NK-92 (cell line): ENCODE data around the gene NAPEPLD.
"Not testable (repeated sequence)": the region's sequence is repeated elsewhere in the genome, so short reads cannot be mapped to it uniquely, and the experiment has no call there.

Experiments used
- DNase-seq: peaks from one replicate; lab custom pipeline; 2025; ENCODE audit not compliant: unreplicated experiment; lab: John Stamatoyannopoulos, UW

NAPEPLD gene

DNA sequence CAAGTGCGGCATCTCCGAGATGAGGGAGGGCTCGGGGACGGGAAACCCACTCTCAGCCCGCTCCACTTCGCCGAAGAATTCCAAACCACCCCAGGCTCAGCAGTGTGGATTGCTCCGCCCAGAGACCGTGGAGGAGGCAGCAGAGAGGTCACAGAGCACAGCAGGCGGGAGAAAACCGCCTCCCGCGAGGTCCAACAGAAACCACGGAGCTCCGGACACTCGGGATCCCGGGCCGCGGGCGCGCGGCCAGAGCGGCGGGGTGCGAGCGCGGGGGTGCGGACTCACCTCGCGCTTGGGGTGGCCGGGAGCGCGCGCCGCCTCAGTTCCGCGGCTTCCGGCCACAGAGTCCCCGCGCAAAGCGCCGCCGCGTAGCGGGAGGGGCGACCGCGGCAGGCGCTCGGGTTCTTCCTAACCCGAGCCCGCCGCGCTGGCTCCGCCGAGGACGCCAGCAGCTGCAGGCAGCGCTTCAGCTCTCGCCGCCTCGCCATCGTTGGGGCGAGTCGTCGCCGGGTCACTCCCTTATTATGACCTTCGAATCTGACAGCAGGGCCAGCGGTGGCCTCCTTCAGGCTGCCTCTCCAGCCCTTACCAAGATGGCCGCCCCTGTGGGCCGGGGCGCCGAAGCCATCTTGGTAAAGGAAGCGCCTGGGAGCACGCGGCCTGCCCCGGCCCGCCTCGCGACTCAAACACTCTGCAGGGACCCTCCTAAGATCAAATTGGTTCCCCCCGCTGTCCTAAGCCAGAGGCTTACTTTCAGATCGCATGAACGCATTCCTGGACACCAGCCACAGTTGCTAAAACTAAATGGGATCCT, at the start of gene NAPEPLD:
Gene NAPEPLD, minus strand, starts transcription at position 106 of the 814 bp plus-strand sequence. CDS start 20,323 bp downstream, outside the sequence.
- no peak for DNase-seq

DNA sequence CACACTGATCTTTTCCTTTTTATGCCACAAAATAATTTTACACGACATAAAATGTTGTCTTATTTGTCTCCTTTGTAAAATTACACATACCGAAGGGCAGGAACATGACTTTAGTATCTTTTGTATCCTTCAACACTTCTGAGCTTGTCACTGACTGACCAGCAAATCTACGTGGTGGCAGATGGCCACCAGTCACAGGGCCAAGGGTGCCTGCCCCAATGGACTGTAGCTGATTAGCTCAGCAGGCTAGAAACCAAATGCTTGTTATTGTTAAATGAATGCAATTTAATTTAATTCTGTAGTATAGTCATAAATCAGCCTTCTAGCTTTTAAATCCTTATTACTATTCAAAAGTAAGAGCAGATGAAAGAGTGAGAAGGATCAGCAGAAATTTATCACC, 49.2 kb upstream of the NAPEPLD start:
- DNase-seq, result not testable (repeated sequence)

DNA sequence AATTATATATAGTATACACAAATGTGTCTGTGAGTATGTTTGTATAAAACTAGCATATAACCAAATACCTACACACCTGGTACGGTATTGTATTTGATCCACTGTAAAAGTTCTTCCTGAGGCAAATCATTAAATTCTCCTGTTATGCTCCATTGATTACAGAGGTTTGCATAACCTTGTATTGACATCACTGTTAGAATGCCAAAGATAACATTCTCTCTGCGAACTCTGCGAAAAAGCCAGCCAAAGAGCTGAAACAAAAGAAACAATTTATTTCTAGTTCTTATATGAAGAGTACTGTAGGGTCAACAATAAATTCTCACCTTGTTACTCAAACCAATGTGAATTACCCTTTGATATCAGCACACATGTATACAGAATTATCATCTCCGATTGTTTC, 46.5 kb upstream of the NAPEPLD start:
- not testable (repeated sequence) for DNase-seq

DNA sequence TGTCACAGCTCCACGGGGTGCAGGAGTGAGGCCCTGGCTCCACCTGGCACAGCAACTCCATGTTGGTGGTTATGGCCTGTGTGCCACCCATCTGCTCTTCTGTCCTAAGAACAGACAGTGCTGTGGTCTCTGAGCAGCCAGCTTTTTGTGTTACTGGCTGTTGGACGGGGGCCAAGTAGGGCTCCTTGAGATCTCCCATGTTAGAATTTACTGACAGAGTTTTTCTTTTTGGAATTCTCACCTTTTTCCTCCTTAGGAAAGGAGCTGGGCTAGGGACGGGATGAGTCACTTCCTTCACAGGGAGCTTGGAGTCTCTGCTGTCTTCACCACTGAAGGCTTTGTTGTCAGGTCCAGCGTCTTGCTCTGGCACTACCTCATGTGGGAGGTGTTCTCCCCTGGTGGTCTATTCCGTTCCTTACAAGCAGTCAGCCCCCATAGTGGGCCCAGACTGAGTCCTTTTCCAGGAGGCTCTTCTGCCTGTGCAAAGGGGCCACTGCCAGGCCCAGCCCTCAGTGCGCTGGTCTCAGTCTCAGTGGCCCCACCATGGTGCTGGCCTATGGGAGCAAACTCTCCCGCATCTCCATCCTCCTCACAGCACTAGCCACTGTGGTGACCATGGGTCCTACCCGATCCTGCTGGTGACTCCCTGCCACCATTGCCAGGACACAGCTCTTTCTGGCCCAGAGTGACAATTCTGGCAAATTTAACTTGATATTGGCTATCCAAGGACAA, 23.7 kb upstream of the NAPEPLD start:
- DNase-seq, result not testable (repeated sequence)

DNA sequence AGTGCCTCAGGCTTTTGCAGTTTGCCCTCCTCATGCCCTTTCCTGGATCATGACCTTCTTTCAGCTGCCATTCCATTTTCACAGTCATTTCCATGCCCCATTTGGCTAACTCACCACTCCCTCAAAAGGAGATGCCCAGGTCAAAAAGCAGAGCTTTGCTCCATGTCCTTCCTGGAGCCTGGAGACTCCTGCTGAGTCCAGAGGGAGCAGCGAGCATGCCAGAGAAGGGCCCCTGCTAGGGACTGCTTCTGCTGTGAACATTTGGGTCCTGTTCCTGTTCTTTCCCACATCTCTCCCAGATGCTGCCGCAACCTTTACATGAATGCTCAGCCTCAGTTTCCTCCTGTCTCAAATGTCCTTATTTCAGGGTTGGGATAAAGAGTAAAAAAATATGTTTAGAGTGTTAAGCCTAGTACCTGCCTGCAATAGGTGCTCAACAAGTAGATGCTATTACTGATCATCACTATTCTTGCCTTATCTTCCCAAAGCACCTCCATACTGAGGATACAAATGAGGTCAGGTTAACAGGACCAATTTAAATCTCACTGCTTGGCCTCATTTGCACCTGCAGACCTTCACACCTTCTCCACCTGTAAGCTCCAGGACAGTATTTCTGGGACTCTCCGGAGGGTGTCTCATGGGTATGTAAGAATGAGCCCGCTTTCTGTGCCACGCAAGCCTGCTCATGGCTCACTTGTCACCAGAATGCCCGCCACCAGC, 23.0 kb upstream of the NAPEPLD start:
- not testable (repeated sequence) for DNase-seq

DNA sequence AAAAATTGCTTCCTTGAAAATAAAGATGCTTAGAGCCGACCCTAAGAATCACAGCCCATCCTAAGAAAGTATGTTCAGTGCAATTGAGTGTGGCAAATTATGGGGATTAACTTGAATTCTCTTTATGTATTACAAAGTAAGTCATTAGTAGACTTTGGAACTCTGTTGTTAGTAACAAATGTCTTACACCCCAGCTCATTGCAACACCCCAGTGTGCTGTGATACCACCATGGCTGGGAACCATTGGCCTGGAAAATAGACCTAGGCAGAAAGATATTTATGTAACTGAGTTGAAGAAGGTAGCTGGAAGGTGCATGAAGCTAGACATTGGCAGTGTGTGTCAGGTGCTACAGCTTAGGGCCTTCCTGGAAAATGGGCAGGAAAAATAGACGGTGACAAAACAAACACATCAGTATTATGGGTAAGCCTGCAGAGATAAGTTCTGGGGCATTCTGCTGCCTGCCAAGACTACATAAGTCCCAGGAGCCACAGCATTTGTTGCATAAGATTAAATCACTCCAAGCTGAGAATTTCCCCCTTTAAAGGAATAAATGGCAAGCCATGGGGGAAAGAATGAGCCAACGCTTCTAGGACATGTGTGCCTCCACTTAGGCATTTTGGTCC, 18.1 kb upstream of the NAPEPLD start:
- DNase-seq, result not testable (repeated sequence)

DNA sequence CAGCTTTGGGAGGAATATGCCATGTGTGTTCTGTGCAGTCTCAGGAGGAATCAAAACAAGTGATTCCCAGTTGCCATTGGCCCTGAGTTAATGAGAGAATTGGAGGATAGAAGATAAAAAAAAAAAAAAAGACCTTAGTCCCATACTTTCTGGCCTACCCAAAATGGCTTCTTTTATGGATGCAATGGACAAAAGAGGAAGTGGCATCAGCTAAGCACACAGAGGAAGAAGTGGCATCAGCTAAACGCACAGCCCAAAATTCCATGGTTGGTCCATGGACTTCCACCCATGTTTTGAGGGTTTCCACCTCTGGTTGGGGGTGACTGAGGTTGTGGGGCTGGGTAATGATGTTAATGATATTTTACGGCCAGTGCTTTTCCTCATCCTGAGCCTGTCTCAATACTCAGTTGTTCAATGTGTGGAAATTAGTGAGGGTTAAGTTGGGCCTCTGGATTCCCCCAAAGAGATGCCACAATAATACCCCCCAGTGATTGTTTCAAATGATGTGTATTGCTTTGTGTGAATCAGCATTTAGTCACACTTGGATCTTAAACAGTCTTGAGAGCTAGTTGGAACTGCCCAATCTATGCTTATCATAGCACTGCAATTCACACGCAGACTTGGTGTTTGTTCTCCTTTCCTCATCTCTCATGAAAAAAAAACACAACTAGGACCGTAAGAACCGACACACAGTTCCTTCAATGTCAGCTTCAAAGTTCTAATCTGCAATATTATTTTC, 14.4 kb upstream of the NAPEPLD start:
- not testable (repeated sequence) for DNase-seq

DNA sequence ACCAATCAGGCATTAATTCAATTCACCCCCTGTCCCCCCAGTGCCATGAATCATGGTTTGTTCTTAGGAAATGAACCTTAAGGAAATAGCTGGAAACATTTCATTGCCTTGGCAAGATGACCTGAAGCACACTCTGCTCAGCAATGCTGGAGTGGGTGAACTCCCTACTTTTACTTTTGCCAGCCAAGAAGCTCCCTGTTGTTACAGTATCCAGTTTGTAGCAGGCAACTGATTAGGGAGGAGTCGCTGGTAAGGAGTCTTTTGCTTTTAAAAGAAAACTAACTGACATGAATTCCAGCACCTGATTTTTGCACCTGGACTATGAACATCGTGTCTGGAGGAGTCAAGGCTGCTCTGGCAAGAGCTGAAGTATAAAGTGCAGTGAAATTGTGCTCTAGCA, 13.7 kb upstream of the NAPEPLD start:
- DNase-seq, result not testable (repeated sequence)

DNA sequence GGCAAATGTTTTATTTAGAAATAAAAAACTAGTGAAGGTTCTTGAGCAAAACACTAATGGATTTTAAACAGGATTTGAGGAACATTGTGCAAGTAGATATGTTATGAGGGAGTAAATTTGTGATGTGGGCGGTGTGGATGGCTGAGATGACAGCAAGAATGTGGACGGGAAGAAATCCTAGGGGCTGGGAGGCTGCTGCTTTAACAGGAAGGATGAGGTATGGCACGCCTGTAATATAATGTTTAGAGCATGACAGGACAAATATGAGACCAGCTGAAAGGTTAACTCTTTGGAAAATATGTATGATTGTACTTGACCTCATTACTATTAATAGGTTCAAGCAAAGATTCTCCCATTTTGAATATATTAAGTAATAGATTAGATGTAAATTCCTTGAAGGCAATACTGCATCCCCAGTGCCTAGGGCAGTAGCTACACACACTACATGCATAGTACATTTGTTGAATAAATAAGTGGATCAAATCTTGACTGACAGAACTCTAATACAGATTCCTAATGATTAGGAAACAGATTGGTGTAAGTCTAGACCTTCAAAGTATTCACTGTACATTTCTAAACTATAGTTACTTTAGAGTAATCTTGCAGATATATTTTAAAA, 13.2 kb upstream of the NAPEPLD start:
- DNase-seq, result not testable (repeated sequence)

DNA sequence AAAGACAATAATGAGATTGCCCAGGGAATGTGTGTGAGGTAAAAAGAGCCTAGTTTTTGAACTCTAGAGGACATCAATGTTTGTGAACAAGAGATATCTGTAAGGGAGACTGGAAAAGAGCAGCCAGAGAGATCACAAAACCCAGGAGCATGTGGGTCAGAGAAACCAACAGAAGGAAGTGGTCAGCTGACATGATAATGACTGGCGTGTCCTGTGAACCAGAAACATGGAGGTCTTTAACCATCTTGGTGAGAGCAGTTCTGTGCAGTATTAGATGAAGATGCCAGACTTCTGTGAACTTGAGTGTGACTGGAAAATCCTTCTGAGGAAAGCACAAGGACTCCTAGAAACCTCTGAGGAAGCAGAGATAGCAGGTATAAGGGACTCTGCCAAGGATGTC, 10.2 kb upstream of the NAPEPLD start:
- not testable (repeated sequence) for DNase-seq

DNA sequence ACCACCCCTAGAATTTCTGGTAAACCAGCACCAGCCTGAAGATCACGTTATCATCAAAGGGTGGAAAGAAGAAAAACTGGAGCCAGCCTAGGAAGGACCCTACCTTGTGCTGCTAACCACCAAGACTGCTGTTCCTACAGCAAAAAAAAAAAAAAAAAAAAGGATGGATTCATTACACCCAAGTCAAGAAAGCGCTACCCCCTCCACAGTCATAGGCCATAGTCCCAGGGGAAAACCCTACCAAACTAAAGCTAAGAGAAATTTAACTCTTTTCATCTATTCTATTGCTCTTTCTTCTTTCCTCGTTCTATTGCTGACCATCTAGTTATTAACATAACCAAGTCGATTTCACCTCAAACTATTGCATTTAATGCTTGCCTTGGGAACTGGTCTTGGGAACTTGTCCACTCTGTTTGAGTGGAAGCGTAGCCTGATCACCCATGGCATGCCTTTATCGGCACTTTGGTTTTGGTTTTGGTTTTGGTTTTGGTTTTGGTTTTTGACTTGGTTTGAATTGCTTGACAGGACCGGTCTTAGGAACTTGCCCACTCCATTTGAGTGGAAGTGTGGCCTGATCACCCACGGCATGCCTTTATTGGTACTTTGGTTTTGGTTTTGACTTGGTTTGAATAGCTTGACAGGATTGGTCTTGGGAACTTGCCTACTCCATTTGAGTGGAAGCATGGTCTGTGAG, 6.6 kb upstream of the NAPEPLD start:
- DNase-seq, result not testable (repeated sequence)

DNA sequence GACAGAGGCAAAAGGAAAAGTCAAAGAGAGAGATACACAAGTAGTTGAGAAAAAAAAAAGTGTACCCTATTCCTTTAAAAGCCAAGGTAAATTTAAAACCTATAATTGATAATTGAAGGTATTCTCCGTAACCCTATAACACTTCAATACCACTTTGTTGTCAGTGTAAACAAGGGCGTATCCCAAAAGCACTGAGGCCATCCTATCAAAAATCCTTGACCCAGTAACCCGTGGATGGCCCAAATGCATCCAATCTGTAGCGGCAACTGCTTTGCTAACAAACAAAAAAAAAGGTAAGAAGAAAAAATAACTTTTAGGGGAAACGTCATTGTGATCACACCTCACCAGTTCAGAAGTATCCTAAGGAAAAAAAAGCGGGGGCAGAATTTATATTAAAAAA, 5.1 kb upstream of the NAPEPLD start:
- no peak for DNase-seq

DNA sequence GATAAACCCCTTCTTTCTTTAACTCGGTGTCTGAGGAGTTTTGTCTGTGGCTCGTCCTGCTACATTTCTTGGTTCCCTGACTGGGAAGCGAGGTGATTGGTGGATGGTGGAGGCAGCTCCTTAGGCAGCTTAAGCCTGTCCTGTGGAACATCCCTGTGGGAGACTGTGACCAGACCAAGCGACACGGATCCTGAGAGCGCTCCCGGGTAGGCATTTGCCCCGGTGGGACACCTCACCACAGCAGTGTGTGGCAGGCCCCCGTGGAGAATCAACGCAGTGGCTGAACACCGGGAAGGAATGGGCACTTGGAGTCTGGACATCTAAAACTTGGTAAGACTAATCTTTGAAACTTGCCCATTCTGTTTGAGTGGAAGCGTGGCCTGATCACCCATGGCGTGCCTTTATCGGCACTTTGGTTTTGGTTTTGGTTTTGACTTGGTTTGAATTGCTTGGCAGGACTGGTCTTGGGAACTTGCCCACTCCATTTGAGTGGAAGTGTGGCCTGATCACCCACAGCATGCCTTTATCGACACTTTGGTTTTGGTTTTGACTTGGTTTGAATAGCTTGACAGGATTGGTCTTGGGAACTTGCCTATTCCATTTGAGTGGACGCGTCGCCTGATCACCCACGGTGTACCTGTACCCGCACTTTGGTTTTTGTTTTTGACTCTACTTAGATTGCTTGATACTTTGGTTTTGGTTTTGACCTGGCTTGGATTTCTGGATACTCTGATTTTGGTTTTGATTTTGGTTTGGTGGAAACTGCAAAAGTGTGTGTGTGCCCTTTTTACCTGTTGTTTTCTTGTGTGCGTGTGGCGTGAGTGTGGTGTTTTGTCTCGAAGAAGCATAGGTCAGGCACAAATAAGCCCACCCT, 4.1 kb upstream of the NAPEPLD start:
- not testable (repeated sequence) for DNase-seq

DNA sequence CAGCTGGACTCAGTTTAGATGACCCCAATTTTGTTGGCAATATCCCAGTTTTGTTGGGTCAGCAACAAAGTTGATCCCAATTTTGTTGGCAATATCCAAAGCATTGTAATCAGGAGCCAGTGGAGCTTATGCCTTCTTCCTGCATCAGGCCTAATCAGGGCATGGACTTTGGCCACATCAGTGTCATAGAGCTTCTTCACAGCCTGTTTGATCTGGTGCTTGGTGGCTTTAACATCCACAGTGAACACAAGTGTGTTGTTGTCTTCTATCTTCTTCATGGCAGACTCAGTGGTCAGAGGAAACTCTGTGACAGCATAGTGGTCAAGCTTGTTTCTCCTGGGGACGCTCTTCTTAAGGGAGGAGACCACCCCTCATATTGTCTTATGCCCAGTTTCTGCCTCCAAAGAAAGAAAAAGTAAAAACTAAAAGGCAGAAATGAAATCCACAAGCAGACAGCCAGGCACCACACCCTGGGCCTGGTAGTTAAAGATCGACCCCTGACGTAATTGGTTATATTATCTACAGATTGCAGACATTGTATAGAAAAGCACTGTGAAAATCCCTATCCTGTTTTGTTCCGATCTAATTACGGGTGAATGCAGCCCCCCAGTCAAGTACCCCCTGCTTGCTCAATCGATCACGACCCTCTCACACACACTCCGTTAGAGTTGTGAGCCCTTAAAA, 3.2 kb upstream of the NAPEPLD start:
- DNase-seq, result not testable (repeated sequence)

DNA sequence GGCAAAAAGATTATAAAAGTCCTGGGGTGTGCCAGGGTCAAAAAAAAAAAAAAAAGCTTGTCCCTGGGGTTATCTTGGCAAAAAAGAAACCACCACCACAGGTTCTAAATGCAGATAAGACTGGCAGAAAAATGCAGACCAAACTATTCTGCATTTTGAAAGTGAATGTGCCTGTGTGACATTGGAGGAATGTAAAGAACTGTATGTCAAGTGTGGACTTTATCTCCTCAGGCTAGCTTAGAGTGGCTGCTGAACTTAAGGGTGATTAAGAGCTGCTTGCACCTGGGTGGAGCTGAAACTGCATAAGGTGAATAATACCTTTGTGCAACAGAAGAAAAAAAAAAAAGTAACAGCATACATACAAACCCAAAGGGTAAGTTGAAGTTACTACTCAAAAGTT, 1.3 kb upstream of the NAPEPLD start:
- DNase-seq, result no peak

DNA sequence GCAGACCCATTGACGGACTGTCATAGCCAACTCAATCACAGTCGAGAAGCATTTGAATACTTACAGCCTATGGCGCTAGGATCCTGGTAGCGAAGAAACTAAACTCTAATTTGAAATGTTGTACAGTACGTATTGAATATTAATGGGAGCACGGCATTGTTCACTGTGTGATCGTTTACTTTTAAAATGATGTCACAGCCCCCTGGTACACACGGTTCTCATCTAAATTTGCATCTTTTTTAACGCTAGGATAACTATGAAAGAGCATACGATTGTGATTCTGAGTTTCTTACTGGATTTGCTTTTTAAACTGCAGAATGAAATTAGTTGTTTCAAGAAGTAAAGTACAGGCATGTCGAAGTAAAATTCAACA, 895 bp upstream of the NAPEPLD start:
- no peak for DNase-seq

DNA sequence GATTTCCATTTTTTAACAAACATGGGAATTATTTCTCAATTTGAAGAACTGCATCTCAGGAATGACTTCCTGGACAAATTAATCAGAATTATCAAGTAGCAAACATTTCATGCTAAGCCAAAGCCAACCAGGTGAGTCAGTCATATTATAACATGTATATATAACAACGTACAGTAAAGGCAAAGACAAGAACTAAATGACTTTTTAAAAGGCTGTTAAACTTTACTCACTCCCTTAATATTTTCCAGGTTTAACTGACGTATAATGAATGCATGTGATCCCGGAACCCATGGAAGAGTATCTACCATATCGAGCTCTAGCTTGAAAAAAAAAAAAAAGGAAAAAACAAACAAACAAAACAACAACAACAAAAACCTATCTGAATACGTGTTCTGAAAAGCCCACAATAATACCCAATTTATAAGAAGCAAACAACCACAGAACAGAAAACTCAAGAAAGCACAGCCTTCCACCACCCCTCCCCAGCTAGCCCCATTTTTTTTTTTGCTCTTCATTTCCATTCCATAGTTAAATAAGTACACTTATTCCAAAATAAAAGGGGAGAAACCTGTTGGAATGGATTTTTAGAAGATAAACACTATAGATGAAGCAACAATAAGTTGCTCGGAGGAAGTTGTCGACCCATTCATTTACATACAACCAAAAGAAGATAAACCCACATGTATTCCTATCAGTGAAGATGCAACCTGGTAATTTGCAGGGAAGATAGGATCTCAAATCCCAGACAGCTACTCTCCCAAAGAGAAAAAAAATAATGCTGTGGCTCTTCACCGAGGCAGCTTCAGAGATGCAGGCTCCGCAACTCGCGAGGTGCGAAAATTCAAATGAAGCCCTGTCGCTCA, 537 bp downstream of the NAPEPLD start:
- DNase-seq, result no peak
